BLaER1 treated with 17β-estradiol and CSF1 and Interleukin-3, amounts not matched to agents 10 nM and 100 nM (cell line): ENCODE measurements around the gene ADARB2.
A peak's percentile ranks its signal among the peaks of the same experiment; 100 is the strongest.
"Not testable (repeated sequence)": the region's sequence is repeated elsewhere in the genome, so short reads cannot be mapped to it uniquely, and the experiment has no call there.

Experiments used
- H3K27ac ChIP-seq, 11 experiments: shearing (Covaris generic); formaldehyde crosslinking; 2 replicates each; pipeline ENCODE4 v1.8.1; 2022
- H3K27me3 ChIP-seq, 11 experiments: shearing (Covaris generic); formaldehyde crosslinking; 2 replicates each; pipeline ENCODE4 v1.8.1; 2022
- H3K36me3 ChIP-seq, 11 experiments: shearing (Covaris generic); formaldehyde crosslinking; 2 replicates each; pipeline ENCODE4 v1.8.1; 2022
- H3K4me1 ChIP-seq, 10 experiments: shearing (Covaris generic); formaldehyde crosslinking; 2 replicates each; pipeline ENCODE4 v1.8.1; 2022
- H3K4me2 ChIP-seq, 11 experiments: shearing (Covaris generic); formaldehyde crosslinking; 2 replicates each; pipeline ENCODE4 v1.8.1; 2022
- H3K4me3 ChIP-seq, 10 experiments: shearing (Covaris generic); formaldehyde crosslinking; 2 replicates each; pipeline ENCODE4 v1.8.1; 2022
- H3K9ac ChIP-seq, 11 experiments: shearing (Covaris generic); formaldehyde crosslinking; 2 replicates each; pipeline ENCODE4 v1.8.1; 2022
- H3K9me3 ChIP-seq, 11 experiments: shearing (Covaris generic); formaldehyde crosslinking; replicated peaks in 1 of 11; 2 replicates each; pipeline ENCODE4 v1.8.1; 2022
- H4K20me1 ChIP-seq, 11 experiments: shearing (Covaris generic); formaldehyde crosslinking; 2 replicates each; pipeline ENCODE4 v1.8.1; 2022
- Cebpa-rat ChIP-seq, 11 experiments: shearing (Covaris generic); IDR thresholded peaks; 2 replicates each; pipeline ENCODE4 v1.8.1; 2022

Gene ADARB2

DNA sequence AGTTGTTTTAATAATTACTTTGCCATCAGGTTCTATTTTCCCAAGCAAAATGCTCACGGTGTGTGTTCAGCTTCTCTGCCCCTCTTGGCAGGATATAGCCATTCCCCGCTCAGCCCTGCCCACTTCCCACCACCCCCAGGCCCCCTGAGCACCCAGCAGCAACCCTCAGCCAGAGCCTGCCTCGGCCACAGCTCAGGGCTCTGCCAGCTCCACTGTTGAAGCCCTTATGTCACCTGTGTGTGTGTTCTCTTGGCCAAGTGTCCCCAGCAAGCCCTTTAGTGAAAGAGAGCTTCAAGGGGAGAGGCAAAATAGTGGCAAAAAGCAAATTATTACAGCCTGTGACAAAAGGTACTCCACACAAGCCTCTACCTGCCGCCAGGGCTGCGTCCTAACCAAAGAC, 275.3 kb downstream of the ADARB2 start:
- no peak for TF ChIP-seq Cebpa-rat (IDR thresholded peaks at IDR 0.05)
- peaks cover 0 to 34% (median 0%) of the 10 kb centered on the region in 11 experiments; a peak in 6 of 22 replicates for H3K27me3 ChIP-seq
- H3K4me1 ChIP-seq = peaks cover 29 to 75% (median 66%) of the 10 kb centered on the region in 10 experiments
- peak overlapping the region in 3 of 11 experiments; percentile 18 to 38 (median 25); a peak in 4 of 22 replicates for H3K9ac ChIP-seq
- H3K27ac ChIP-seq = peak overlapping the region in 5 of 11 experiments; percentile 21 to 64 (median 42); a peak in 7 of 22 replicates
- H4K20me1 ChIP-seq = no peaks in the 10 kb centered on the region
- peak overlapping the region in 8 of 11 experiments; percentile 55 to 92 (median 84); a peak in 16 of 22 replicates for H3K4me2 ChIP-seq
- H3K9me3 ChIP-seq = peaks cover 0 to 27% (median 24%) of the 10 kb centered on the region in 11 experiments; a peak in 17 of 22 replicates
- H3K4me3 ChIP-seq = no peak overlapping the region
- H3K36me3 ChIP-seq = 0 out of 22 replicates have a peak, but pooled peaks cover 0 to 3% (median 0%) of the 10 kb centered on the region in 11 experiments

DNA sequence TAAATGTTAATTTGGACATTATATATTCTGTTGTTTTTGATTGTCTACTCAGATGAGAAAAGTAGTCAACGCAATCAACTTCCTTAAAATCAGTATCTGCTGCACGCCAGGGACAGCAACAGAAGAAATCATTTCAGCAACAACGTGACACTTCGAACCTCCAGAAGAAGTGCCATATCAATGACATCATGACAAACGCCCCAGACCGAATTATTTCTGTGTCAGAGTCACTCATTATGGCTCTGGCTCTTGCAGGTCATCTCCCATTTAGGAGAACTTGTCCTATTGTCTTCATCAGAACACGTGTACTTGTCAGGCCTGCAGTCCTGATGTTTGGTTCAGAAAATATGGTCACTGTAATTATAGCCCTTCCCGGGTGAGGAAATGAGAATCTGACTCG, 276.3 kb downstream of the ADARB2 start:
- Histone ChIP-seq H3K4me2 (peak overlapping the region in 10 of 11 experiments; percentile 1 to 92 (median 60); a peak in 18 of 22 replicates), H3K9me3 (peaks cover 0 to 36% (median 31%) of the 10 kb centered on the region in 11 experiments; a peak in 17 of 22 replicates), H3K27ac (peak overlapping the region in 3 of 11 experiments; percentile 42 to 64 (median 44); a peak in 6 of 22 replicates), H4K20me1 (no peaks in the 10 kb centered on the region), H3K36me3 (0 out of 22 replicates have a peak, but pooled peaks cover 0 to 5% (median 0%) of the 10 kb centered on the region in 11 experiments), H3K27me3 (peaks cover 0 to 24% (median 0%) of the 10 kb centered on the region in 11 experiments; a peak in 6 of 22 replicates), H3K4me3 (no peak overlapping the region), H3K4me1 (peaks cover 18 to 73% (median 65%) of the 10 kb centered on the region in 10 experiments), H3K9ac (0 out of 22 replicates have a peak overlapping the region, but pooled peaks of 1 of the 11 experiments have one; percentile 3)
- 0 out of 22 replicates have a peak, but pooled peaks of 1 of the 11 experiments have one; percentile 20 for TF ChIP-seq Cebpa-rat (IDR thresholded peaks at IDR 0.05)

DNA sequence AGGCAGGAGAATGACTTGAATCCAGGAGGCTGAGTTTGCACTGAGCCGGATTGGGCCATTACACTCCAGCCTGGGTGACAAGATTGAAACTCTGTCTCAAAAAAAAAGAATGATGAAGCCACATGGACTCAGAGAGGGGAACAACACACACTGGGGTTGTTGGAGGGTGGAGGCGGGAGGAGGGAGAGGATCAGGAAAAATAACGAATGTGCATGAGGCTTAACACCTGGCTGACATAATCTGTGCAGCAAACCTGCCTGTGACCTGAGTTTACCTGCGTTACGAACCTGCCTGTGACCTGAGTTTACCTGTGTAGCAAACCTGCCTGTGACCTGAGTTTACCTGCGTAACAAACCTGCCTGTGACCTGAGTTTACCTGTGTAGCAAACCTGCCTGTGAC, 277.7 kb downstream of the ADARB2 start:
- not testable (repeated sequence) for H3K36me3 ChIP-seq, H3K27ac ChIP-seq, H3K9ac ChIP-seq, H3K4me2 ChIP-seq, H4K20me1 ChIP-seq, H3K4me3 ChIP-seq
- H3K4me1 ChIP-seq = peaks cover 11 to 73% (median 65%) of the 10 kb centered on the region in 10 experiments
- peaks cover 0 to 11% (median 0%) of the 10 kb centered on the region in 11 experiments; a peak in 4 of 22 replicates for H3K27me3 ChIP-seq
- H3K9me3 ChIP-seq = peaks cover 0 to 36% (median 32%) of the 10 kb centered on the region in 11 experiments; a peak in 17 of 22 replicates

DNA sequence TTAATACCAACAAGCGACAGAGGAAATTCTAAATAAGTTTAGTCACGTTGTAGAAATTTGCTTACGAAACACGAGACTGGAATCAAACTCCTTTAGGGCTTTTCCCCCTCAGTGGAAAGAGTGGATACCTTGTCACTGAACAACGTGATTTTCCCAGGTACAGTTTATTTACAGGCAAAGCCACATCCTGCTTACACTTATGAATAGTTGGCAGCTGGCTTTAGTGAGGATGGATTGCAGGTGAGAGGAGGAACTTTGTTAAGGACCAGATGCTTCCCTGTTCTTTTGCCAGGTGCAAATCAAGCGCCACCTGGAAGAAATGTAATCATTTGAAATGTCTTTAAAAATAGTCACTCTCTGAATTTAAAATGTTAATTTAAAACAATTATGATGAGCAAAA, 282.4 kb downstream of the ADARB2 start:
- Histone ChIP-seq H3K4me1 (peaks cover 10 to 65% (median 54%) of the 10 kb centered on the region in 10 experiments; a peak in 18 of 20 replicates), H3K27me3 (no peaks in the 10 kb centered on the region), H4K20me1 (no peaks in the 10 kb centered on the region), H3K4me2 (peak overlapping the region; percentile 35 to 93 (median 82); a peak in 21 of 22 replicates), H3K9ac (peak overlapping the region in 5 of 11 experiments; percentile 12 to 74 (median 64); a peak in 9 of 22 replicates), H3K36me3 (0 out of 22 replicates have a peak, but pooled peaks cover 0 to 5% (median 0%) of the 10 kb centered on the region in 11 experiments), H3K27ac (peak overlapping the region in 8 of 11 experiments; percentile 6 to 87 (median 71); a peak in 13 of 22 replicates), H3K4me3 (peak overlapping the region in 5 of 10 experiments; percentile 0 to 43 (median 19); a peak in 4 of 20 replicates), H3K9me3 (peaks cover 0 to 52% (median 44%) of the 10 kb centered on the region in 11 experiments; a peak in 18 of 22 replicates)
- TF ChIP-seq Cebpa-rat (IDR thresholded peaks at IDR 0.05) = no peak

DNA sequence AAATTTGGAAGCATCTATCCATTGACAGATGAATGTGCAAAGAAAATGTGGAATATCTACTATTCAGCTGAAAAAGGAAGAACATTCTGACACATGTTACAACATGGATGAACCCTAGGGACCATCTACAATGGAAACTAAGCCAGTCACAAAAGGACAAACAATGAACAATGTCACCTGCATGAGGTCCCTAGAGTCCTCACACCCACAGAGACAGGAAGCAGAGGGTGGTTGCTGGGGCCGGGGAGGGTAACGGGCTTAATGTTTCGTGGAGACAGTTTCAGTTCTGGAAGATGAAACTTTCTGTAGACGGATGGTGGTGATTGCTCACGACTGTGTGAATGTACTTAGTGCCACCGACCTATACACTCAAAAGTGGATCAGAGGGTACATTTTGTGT, 282.9 kb downstream of the ADARB2 start:
- Histone ChIP-seq H4K20me1 (no peaks in the 10 kb centered on the region), H3K27ac (peak overlapping the region in 7 of 11 experiments; percentile 6 to 87 (median 81); a peak in 12 of 22 replicates), H3K36me3 (0 out of 22 replicates have a peak, but pooled peaks cover 0 to 5% (median 0%) of the 10 kb centered on the region in 11 experiments), H3K27me3 (no peaks in the 10 kb centered on the region), H3K9me3 (peaks cover 0 to 50% (median 42%) of the 10 kb centered on the region in 11 experiments; a peak in 18 of 22 replicates), H3K4me1 (peaks cover 10 to 69% (median 56%) of the 10 kb centered on the region in 10 experiments; a peak in 18 of 20 replicates), H3K4me3 (peak overlapping the region in 4 of 10 experiments; percentile 0 to 43 (median 20); a peak in 4 of 20 replicates), H3K9ac (peak overlapping the region in 5 of 11 experiments; percentile 12 to 74 (median 64); a peak in 9 of 22 replicates), H3K4me2 (peak overlapping the region; percentile 35 to 93 (median 82); a peak in 21 of 22 replicates)
- TF ChIP-seq Cebpa-rat (IDR thresholded peaks at IDR 0.05) = peak in 2 of 11 experiments; percentile 17 to 35; a peak in 1 of 22 replicates

DNA sequence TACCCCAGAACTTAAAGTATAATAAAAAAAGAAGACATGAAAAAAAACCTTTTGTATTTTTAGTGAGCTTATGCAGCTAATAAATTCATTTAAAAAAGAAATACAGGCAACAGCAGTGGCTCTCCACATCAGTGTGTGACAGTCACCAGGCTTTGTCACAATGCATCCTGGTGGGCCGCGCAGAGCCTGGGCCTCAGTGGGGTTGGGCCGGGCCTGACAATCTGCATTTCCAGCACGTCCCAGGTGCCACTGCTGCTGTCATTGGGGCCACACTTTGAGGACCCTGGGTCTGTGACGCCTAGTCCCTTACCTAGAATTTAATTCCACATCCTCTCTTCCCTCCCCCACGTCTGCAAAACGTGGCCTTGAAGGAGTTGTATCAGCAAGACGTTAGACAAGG, 284.5 kb downstream of the ADARB2 start:
- H4K20me1 ChIP-seq = no peaks in the 10 kb centered on the region

GRCh38 chr10:1451941-1452340, 285.4 kb downstream of the ADARB2 start:
- Histone ChIP-seq H3K9ac (no peak overlapping the region), H3K36me3 (0 out of 22 replicates have a peak, but pooled peaks cover 0 to under 1% (median 0%) of the 10 kb centered on the region in 11 experiments), H3K27me3 (no peaks in the 10 kb centered on the region), H3K4me2 (peak overlapping the region in 2 of 11 experiments; percentile 39 to 75; a peak in 2 of 22 replicates), H4K20me1 (no peaks in the 10 kb centered on the region), H3K27ac (no peak overlapping the region), H3K4me1 (peaks cover 10 to 68% (median 55%) of the 10 kb centered on the region in 10 experiments; a peak in 18 of 20 replicates), H3K9me3 (peaks cover 0 to 25% (median 22%) of the 10 kb centered on the region in 11 experiments; a peak in 16 of 22 replicates), H3K4me3 (no peak overlapping the region)
- TF ChIP-seq Cebpa-rat (IDR thresholded peaks at IDR 0.05) = no peak

More for the DNA sequence above, 284.5 kb downstream of the ADARB2 start:
- Histone ChIP-seq H3K9ac (no peak overlapping the region), H3K4me1 (peaks cover 10 to 75% (median 56%) of the 10 kb centered on the region in 10 experiments; a peak in 18 of 20 replicates), H3K27me3 (no peaks in the 10 kb centered on the region), H3K36me3 (0 out of 22 replicates have a peak, but pooled peaks cover 0 to 5% (median 0%) of the 10 kb centered on the region in 11 experiments), H3K27ac (peak overlapping the region in 4 of 11 experiments; percentile 41 to 87 (median 82); a peak in 5 of 22 replicates), H3K4me3 (no peak overlapping the region), H3K9me3 (peaks cover 0 to 33% (median 29%) of the 10 kb centered on the region in 11 experiments; a peak in 17 of 22 replicates), H3K4me2 (no peak overlapping the region)
- no peak for TF ChIP-seq Cebpa-rat (IDR thresholded peaks at IDR 0.05)

DNA sequence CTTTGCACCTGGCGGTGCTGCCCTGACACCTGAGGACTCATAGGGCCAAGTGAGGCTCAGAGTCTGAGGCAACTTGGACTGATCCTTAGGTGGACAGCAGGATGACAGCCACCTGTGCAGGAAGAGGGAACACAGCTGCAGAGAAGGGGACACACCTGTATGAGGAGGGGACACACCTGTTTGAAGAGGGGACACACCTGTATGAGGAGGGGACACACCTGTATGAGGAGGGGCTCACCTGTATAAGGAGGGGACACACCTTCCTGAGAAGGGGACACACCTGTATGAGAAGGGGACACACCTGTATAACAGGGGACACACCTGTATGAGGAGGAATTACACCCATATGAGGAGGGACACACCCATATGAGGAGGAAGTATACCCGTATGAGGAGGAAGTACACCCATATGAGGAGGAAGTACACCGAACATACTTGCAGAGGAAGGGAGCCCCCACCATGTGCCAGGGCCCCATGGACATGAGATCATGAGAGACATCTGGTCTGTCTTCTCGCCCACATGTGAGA, 285.9 kb downstream of the ADARB2 start:
- Histone ChIP-seq H3K27ac (no peak overlapping the region), H3K27me3 (no peaks in the 10 kb centered on the region), H4K20me1 (no peaks in the 10 kb centered on the region), H3K9ac (no peak overlapping the region), H3K4me3 (no peak overlapping the region), H3K4me2 (peak overlapping the region in 9 of 11 experiments; percentile 7 to 75 (median 56); a peak in 15 of 22 replicates), H3K9me3 (peaks cover 0 to 20% (median 17%) of the 10 kb centered on the region in 11 experiments; a peak in 14 of 22 replicates), H3K4me1 (peaks cover 10 to 63% (median 50%) of the 10 kb centered on the region in 10 experiments; a peak in 18 of 20 replicates), H3K36me3 (no peaks in the 10 kb centered on the region)
- TF ChIP-seq Cebpa-rat (IDR thresholded peaks at IDR 0.05) = no peak
